GM23338 (cell line): ENCODE measurements around the gene MYD88. TPM values are rescaled to one million over a fixed set of nuclear protein-coding genes. Genes with fewer than 3 reads are reported as not detected.

ENCODE experiments used
- ATAC-seq: fragments of 200-7000 bp; cut with Tn5 transposase; 3 replicates; pipeline ENCODE4 v1.9.1; 2020
- DNase-seq: peaks from one replicate; pipeline ENCODE4 v3.0.0-alpha.2; 2015; ENCODE audit warnings: low spot score
- H2AFZ ChIP-seq: fragments of 200-600 bp; sonication (generic); 2 replicates; pipeline ENCODE4 v1.8.0; 2016; ENCODE audit warnings: antibody characterized with exemption, mild to moderate bottlenecking, moderate library complexity
- H3F3A ChIP-seq: fragments of 200-600 bp; sonication (generic); replicated peaks from 2 replicates; pipeline ENCODE4 v1.8.0; 2017; ENCODE audit warnings: antibody characterized with exemption, mixed run types, low read depth
- H3K27ac ChIP-seq: fragments of 200-600 bp; sonication (generic); 2 replicates; pipeline ENCODE4 v1.6.1; 2016; ENCODE audit warnings: low read depth
- H3K27me3 ChIP-seq: fragments of 200-600 bp; sonication (generic); 2 replicates; pipeline ENCODE4 v1.8.0; 2016; ENCODE audit warnings: mild to moderate bottlenecking, mixed run types, moderate library complexity; ENCODE audit not compliant: insufficient read depth
- H3K36me3 ChIP-seq: fragments of 200-600 bp; sonication (generic); 2 replicates; pipeline ENCODE4 v1.8.0; 2016; ENCODE audit warnings: mild to moderate bottlenecking; ENCODE audit not compliant: insufficient read depth
- H3K4me1 ChIP-seq: fragments of 200-600 bp; sonication (generic); 2 replicates; pipeline ENCODE4 v1.8.0; 2016; ENCODE audit warnings: mild to moderate bottlenecking, moderate library complexity; ENCODE audit not compliant: insufficient read depth
- H3K4me2 ChIP-seq: fragments of 200-600 bp; sonication (generic); 2 replicates; pipeline ENCODE4 v1.7.1; 2017; ENCODE audit warnings: mixed run types
- H3K4me3 ChIP-seq: fragments of 200-600 bp; sonication (generic); 2 replicates; pipeline ENCODE4 v1.6.1; 2016; ENCODE audit warnings: mixed run types
- H3K79me2 ChIP-seq: fragments of 200-600 bp; sonication (generic); replicated peaks from 2 replicates; pipeline ENCODE4 v1.8.0; 2017; ENCODE audit warnings: mild to moderate bottlenecking; ENCODE audit not compliant: insufficient read depth
- H3K9me2 ChIP-seq: fragments of 200-600 bp; sonication (generic); 2 replicates; pipeline ENCODE4 v1.8.0; 2017; ENCODE audit not compliant: insufficient read depth
- H4K20me1 ChIP-seq: fragments of 200-600 bp; sonication (generic); replicated peaks from 2 replicates; pipeline ENCODE4 v1.8.0; 2017; ENCODE audit warnings: mild to moderate bottlenecking; ENCODE audit not compliant: insufficient read depth
- H3K27ac Mint-ChIP-seq: 2 replicates; pipeline ENCODE4 v1.8.0; 2020; ENCODE audit warnings: inconsistent platforms, mild to moderate bottlenecking, moderate library complexity, mixed read lengths
- H3K27me3 Mint-ChIP-seq: 3 replicates; pipeline ENCODE4 v1.8.0; 2022; ENCODE audit warnings: low read depth, mild to moderate bottlenecking, moderate library complexity, mixed read lengths, inconsistent platforms; ENCODE audit not compliant: insufficient read depth, poor library complexity
- H3K36me3 Mint-ChIP-seq: 3 replicates; pipeline ENCODE4 v1.8.0; 2021; ENCODE audit warnings: low read depth, mild to moderate bottlenecking, inconsistent platforms, moderate library complexity, mixed read lengths
- H3K4me1 Mint-ChIP-seq: 3 replicates; pipeline ENCODE4 v1.8.0; 2020; ENCODE audit warnings: mild to moderate bottlenecking, inconsistent platforms, mixed read lengths
- H3K4me3 Mint-ChIP-seq: 3 replicates; pipeline ENCODE4 v1.8.0; 2021; ENCODE audit warnings: moderate library complexity, mild to moderate bottlenecking, inconsistent platforms, mixed read lengths
- H3K9me3 Mint-ChIP-seq: 3 replicates; pipeline ENCODE4 v1.8.0; 2020; ENCODE audit warnings: moderate library complexity, mild to moderate bottlenecking, inconsistent platforms, mixed read lengths
- EZH2 ChIP-seq: fragments of 200-600 bp; sonication (generic); IDR thresholded peaks from one replicate; pipeline ENCODE4 v1.8.0; 2017; ENCODE audit warnings: antibody characterized with exemption, mild to moderate bottlenecking, low read depth; ENCODE audit not compliant: unreplicated experiment
- JUNB ChIP-seq: IDR thresholded peaks from one replicate; pipeline ENCODE4 v1.6.1; 2016; ENCODE audit warnings: antibody characterized with exemption; ENCODE audit not compliant: unreplicated experiment
- POLR2AphosphoS5 ChIP-seq: IDR thresholded peaks from 2 replicates; pipeline ENCODE4 v1.6.1; 2016; ENCODE audit warnings: antibody characterized with exemption, low read depth
- STAT1 ChIP-seq: IDR thresholded peaks from one replicate; pipeline ENCODE4 v1.6.1; 2016; ENCODE audit warnings: antibody characterized with exemption; ENCODE audit not compliant: unreplicated experiment
- ZNF114 ChIP-seq: fragments of 250-450 bp; sonication (Bioruptor Pico); IDR thresholded peaks from 2 replicates; pipeline ENCODE4 v1.5.0; 2020; ENCODE audit warnings: mild to moderate bottlenecking, moderate library complexity
- polyA plus RNA-seq: library from polyadenylated mRNA; unstranded; fragments of >200 nt; fragmentation: Nextera tagmentation; extraction: Ambion mirVana; gene quantifications from 2 replicates; pipeline ENCODE4 v1.2.1, GENCODE V29; 2016
- total RNA-seq: library from RNA; depleted of rRNA; stranded (reverse); fragments of >200 nt; shearing (Covaris generic); gene quantifications from 2 replicates; pipeline ENCODE4 v1.2.3, GENCODE V29; 2014
- TF ChIP-seq, protein P1 (sequence below): IDR thresholded peaks from one replicate; pipeline ENCODE4 v1.6.1; 2018; ENCODE audit warnings: antibody characterized with exemption; ENCODE audit not compliant: unreplicated experiment

MYD88 gene
- total and polyA plus RNA-seq, 2 experiments from 2014 or later, result 15.5 to 26.0 TPM

DNA sequence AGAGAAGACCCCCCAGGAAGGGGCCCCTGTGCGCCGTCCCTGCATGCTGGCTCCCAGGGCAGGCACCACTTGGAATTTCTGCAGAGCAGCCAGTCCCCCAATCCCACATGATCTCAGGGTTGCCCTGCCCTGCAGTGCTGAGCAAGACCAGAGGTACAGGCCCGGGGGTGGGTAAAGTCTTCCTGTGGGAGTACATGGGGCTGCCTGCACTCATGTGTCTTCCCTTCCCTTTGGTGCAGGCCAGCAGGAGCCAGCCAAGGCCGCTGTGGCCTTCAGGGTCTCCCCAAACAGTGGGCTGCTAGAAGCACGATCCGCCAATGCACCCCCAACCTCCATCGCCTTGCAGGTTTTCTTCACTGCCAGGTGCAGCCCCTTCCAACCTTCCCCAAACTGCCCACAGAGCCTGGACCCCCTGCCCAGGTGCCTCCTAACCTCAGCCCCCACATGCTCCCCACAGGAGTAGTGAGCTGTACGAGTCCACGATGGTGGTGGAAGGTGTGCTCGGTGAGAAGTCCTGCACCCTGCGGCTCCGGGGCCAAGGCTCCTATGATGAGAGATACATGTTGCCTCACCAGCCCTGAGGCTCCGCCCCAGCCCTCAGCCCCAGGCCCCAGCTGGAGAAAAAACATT is 16.5 kb upstream of the MYD88 start:
- Histone ChIP-seq H3K4me1 (no peaks in the 10 kb centered on the region), H3K27me3 (no peaks in the 10 kb centered on the region), H3K4me2 (no peak overlapping the region), H3K9me2 (no peaks in the 10 kb centered on the region), H3K27ac (no peak overlapping the region), H3K36me3 (peaks cover 9% of the 10 kb centered on the region), H3F3A (no peaks in the 10 kb centered on the region), H3K79me2 (no peaks in the 10 kb centered on the region), H2AFZ (no peak overlapping the region), H4K20me1 (no peaks in the 10 kb centered on the region; the same call in 1 of the 2 replicates), H3K4me3 (no peak overlapping the region)
- TF ChIP-seq STAT1, result no peak
- no peak for TF ChIP-seq JUNB
- Mint-ChIP-seq H3K9me3 (no peaks in the 10 kb centered on the region; the same call in 2 of the 3 replicates), H3K27me3 (peaks cover 10% of the 10 kb centered on the region), H3K36me3 (peaks cover 45% of the 10 kb centered on the region), H3K27ac (no peak overlapping the region), H3K4me3 (no peak overlapping the region), H3K4me1 (no peaks in the 10 kb centered on the region)
- DNase-seq (no peak), ATAC-seq (no peak)

DNA sequence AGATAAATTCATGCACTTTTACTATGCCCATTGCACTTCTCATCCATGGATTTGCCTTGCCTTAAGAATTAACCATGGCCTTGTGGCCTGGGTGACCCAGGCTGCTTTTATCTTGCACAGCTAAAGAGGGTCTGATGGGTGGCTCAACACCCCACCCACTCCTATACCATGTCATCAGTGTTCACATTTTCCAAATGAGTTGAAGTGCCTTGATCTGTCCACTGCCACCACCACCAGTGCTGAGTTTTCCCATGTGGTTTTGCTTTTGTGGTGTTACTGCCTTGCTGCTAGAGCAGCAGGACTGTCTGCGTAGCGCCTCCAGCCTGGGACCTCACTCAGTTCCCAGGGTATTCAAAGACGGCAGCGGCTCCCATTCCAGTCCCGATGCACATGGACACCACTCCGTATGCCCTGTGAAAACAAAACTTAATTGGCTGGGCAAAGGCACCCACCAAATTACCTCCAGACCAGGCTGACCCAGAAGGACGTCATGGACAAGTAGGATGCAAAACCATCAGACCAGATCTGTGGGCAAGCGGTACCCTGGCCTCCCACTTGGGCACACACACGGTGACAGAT is 15.7 kb upstream of the MYD88 start:
- TF ChIP-seq, protein P1, sequence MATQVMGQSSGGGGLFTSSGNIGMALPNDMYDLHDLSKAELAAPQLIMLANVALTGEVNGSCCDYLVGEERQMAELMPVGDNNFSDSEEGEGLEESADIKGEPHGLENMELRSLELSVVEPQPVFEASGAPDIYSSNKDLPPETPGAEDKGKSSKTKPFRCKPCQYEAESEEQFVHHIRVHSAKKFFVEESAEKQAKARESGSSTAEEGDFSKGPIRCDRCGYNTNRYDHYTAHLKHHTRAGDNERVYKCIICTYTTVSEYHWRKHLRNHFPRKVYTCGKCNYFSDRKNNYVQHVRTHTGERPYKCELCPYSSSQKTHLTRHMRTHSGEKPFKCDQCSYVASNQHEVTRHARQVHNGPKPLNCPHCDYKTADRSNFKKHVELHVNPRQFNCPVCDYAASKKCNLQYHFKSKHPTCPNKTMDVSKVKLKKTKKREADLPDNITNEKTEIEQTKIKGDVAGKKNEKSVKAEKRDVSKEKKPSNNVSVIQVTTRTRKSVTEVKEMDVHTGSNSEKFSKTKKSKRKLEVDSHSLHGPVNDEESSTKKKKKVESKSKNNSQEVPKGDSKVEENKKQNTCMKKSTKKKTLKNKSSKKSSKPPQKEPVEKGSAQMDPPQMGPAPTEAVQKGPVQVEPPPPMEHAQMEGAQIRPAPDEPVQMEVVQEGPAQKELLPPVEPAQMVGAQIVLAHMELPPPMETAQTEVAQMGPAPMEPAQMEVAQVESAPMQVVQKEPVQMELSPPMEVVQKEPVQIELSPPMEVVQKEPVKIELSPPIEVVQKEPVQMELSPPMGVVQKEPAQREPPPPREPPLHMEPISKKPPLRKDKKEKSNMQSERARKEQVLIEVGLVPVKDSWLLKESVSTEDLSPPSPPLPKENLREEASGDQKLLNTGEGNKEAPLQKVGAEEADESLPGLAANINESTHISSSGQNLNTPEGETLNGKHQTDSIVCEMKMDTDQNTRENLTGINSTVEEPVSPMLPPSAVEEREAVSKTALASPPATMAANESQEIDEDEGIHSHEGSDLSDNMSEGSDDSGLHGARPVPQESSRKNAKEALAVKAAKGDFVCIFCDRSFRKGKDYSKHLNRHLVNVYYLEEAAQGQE, result no peak
- no peak for TF ChIP-seq POLR2AphosphoS5
- TF ChIP-seq EZH2, result no peak
- TF ChIP-seq ZNF114 (CRISPR knock-in tag), result no peak
- Histone ChIP-seq H3K4me3 (no peak overlapping the region), H3K4me1 (no peaks in the 10 kb centered on the region), H2AFZ (no peak overlapping the region), H3K27ac (no peak overlapping the region), H4K20me1 (peaks cover 6% of the 10 kb centered on the region; the same call in 1 of the 2 replicates), H3K4me2 (no peak overlapping the region), H3F3A (no peaks in the 10 kb centered on the region), H3K79me2 (no peaks in the 10 kb centered on the region), H3K9me2 (no peaks in the 10 kb centered on the region), H3K36me3 (peaks cover 9% of the 10 kb centered on the region), H3K27me3 (no peaks in the 10 kb centered on the region)
- Mint-ChIP-seq H3K36me3 (peaks cover 54% of the 10 kb centered on the region), H3K4me3 (no peak overlapping the region), H3K9me3 (no peaks in the 10 kb centered on the region; the same call in 2 of the 3 replicates), H3K27ac (no peak overlapping the region), H3K4me1 (no peaks in the 10 kb centered on the region), H3K27me3 (peaks cover 10% of the 10 kb centered on the region)
- ATAC-seq, result no peak
- no peak for DNase-seq
